ENCODE results near the gene STAG2. TPM values are rescaled to one million over a fixed set of nuclear protein-coding genes. Genes with fewer than 3 reads are reported as not detected.
A peak's percentile ranks its signal among the peaks of the same experiment; 100 is the strongest.

STAG2 gene
- total RNA-seq, 1 experiment from 2014 or later = 92.1 TPM

- Histone ChIP-seq H3K27ac (ENCODE audit: low read length) (no peak overlapping the region), H3K4me1 (ENCODE audit: insufficient read depth, low read length) (peaks cover 13% of the 10 kb centered on the region), H3K27me3 (ENCODE audit: low read length) (no peaks in the 10 kb centered on the region), H4K20me1 (ENCODE audit: low read length) (peaks cover 10% of the 10 kb centered on the region; the same call in 1 of the 2 replicates), H2AFZ (ENCODE audit: low read length) (no peak overlapping the region), H3K4me3 (ENCODE audit: low read length) (no peak overlapping the region), H3K9me2 (replicated peaks; ENCODE audit: low read length) (no peaks in the 10 kb centered on the region), H3F3A (ENCODE audit: low read length, unreplicated experiment) (no peaks in the 10 kb centered on the region), H3K9me3 (ENCODE audit: low read length) (no peaks in the 10 kb centered on the region), H3K36me3 (ENCODE audit: low read depth, low read length) (no peaks in the 10 kb centered on the region), H3K9ac (ENCODE audit: low read length) (no peak overlapping the region), H3K79me2 (ENCODE audit: low read length) (peaks cover 92% of the 10 kb centered on the region), H3K4me2 (ENCODE audit: low read length) (no peak overlapping the region)
- CTCF ChIA-PET = no interaction called here
- ATAC-seq = no peak
- DNase-seq = no peak
- TF ChIP-seq CTCF (conservative IDR thresholded peaks at IDR 0.05; ENCODE audit: low read depth, low read length) (no peak), EZH2phosphoT487 (IDR thresholded peaks at IDR 0.05; ENCODE audit: borderline replicate concordance, low read length) (no peak), EZH2 (IDR thresholded peaks at IDR 0.05; ENCODE audit: low read length, unreplicated experiment) (no peak)
- no TSS peak for BruUV-seq (replicated peaks)
- POLR2A ChIA-PET (ENCODE audit: unreplicated experiment) = no interaction called here
- intact Hi-C loops (cut with micrococcal nuclease) = loop anchor here (5.0 kb wide), 1 partner anchor 36 kb away; no protein-coding TSS in a partner anchor
Measured at GRCh38 chrX:123986377-123986776, 24.9 kb downstream of the STAG2 start.

DNA sequence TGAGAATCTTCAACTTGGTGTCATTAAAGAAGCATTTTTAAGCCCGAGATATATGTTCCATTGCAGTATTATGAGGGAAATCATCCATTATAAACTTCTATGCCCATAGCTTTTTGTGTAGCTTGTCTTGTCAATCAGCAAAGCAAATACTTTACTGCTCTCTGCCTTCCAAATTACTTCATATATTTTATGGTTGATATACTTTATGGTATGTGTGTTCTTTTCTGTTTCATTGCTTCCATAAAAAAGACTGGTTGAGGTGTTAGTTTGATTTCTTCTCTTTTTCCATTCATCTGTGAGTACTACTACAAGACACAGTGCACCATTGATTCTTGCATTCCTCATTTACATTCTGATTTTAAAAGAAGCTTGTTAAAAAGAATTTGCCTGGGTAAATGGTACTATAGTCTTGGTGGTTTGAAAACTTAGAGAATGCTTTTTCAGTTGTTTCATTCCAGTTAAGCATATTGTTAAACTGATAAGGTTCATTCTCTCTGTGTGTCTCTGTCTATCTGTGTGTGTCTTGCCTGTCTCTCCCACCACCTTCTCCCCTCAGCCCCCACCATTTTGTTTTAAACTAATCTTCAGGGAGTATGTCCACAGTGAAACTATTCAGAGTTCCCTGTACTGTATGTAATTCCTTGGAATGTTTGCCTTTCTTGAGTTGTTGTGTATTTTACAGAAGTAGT is 27.1 kb downstream of the STAG2 start:
- no peaks in the 10 kb centered on the region for H3K9me3 ChIP-seq (ENCODE audit: low read length)
- CTCF ChIA-PET = interaction anchor here (0.5 kb wide), 1 partner anchor 155 kb away, joined by 3 read pairs; no protein-coding TSS in a partner anchor
- H3K4me1 ChIP-seq (ENCODE audit: insufficient read depth, low read length) = peaks cover 20% of the 10 kb centered on the region
- peak overlapping the region; percentile 12; the same call in 1 of the 2 replicates for H3K4me2 ChIP-seq (ENCODE audit: low read length)
- peaks cover 89% of the 10 kb centered on the region for H3K79me2 ChIP-seq (ENCODE audit: low read length)
- H3F3A ChIP-seq (ENCODE audit: low read length, unreplicated experiment) = no peaks in the 10 kb centered on the region
- TF ChIP-seq EZH2 (IDR thresholded peaks at IDR 0.05; ENCODE audit: low read length, unreplicated experiment) (no peak), CTCF (conservative IDR thresholded peaks at IDR 0.05; ENCODE audit: low read depth, low read length) (no peak), EZH2phosphoT487 (IDR thresholded peaks at IDR 0.05; ENCODE audit: borderline replicate concordance, low read length) (no peak)
- POLR2A ChIA-PET (ENCODE audit: unreplicated experiment) = no interaction called here
- no peak overlapping the region for H2AFZ ChIP-seq (ENCODE audit: low read length)
- no peak overlapping the region for H3K4me3 ChIP-seq (ENCODE audit: low read length)
- BruUV-seq (replicated peaks) = no TSS peak
- intact Hi-C loops (cut with micrococcal nuclease) = loop anchor here (5.0 kb wide), 1 partner anchor 34 kb away; no protein-coding TSS in a partner anchor
- H3K36me3 ChIP-seq (ENCODE audit: low read depth, low read length) = no peaks in the 10 kb centered on the region
- H3K9me2 ChIP-seq (replicated peaks; ENCODE audit: low read length) = no peaks in the 10 kb centered on the region
- peaks cover 9% of the 10 kb centered on the region for H4K20me1 ChIP-seq (ENCODE audit: low read length)
- H3K27ac ChIP-seq (ENCODE audit: low read length) = no peak overlapping the region
- ATAC-seq (peak; percentile 58), DNase-seq (peak; percentile 18)
- no peaks in the 10 kb centered on the region for H3K27me3 ChIP-seq (ENCODE audit: low read length)
- H3K9ac ChIP-seq (ENCODE audit: low read length) = no peak overlapping the region

DNA sequence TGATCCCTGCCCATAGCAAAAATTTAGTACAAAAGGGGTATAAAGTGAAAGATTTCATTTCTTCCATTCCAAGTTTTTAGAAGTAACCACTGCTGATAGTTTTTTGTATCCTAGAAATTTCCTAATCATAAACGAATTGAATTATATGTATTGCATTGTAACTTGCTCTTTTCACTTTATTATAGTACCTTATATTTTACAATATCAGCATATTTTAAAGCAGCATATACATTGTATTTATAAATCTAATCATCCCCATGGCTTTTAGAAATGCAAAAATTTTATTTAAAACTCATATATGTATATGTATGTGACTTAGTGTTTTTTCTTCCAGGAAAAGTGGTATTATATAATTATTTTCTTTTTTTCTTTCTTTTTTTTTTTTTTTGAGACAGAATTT is 27.7 kb downstream of the STAG2 start:
- Histone ChIP-seq H3K4me2 (ENCODE audit: low read length) (no peak overlapping the region), H2AFZ (ENCODE audit: low read length) (no peak overlapping the region), H3K9me3 (ENCODE audit: low read length) (no peaks in the 10 kb centered on the region), H3F3A (ENCODE audit: low read length, unreplicated experiment) (no peaks in the 10 kb centered on the region), H3K36me3 (ENCODE audit: low read depth, low read length) (no peaks in the 10 kb centered on the region), H3K4me1 (ENCODE audit: insufficient read depth, low read length) (peaks cover 27% of the 10 kb centered on the region), H3K27ac (ENCODE audit: low read length) (no peak overlapping the region), H3K4me3 (ENCODE audit: low read length) (no peak overlapping the region), H3K79me2 (ENCODE audit: low read length) (peaks cover 89% of the 10 kb centered on the region), H3K27me3 (ENCODE audit: low read length) (no peaks in the 10 kb centered on the region), H4K20me1 (ENCODE audit: low read length) (peaks cover 16% of the 10 kb centered on the region), H3K9ac (ENCODE audit: low read length) (no peak overlapping the region), H3K9me2 (replicated peaks; ENCODE audit: low read length) (no peaks in the 10 kb centered on the region)
- BruUV-seq (replicated peaks) = no TSS peak
- CTCF ChIA-PET = no interaction called here
- POLR2A ChIA-PET (ENCODE audit: unreplicated experiment) = no interaction called here
- intact Hi-C loops (cut with micrococcal nuclease) = loop anchor here (5.0 kb wide), 1 partner anchor 33 kb away; no protein-coding TSS in a partner anchor
- DNase-seq (no peak), ATAC-seq (no peak)
- TF ChIP-seq CTCF (conservative IDR thresholded peaks at IDR 0.05; ENCODE audit: low read depth, low read length) (no peak), EZH2 (IDR thresholded peaks at IDR 0.05; ENCODE audit: low read length, unreplicated experiment) (no peak), EZH2phosphoT487 (IDR thresholded peaks at IDR 0.05; ENCODE audit: borderline replicate concordance, low read length) (no peak)
